Gastroesophageal sphincter (tissue), 4 donors: ENCODE data around the gene BRCA1. TPM values are rescaled to one million over a fixed set of nuclear protein-coding genes. Genes with fewer than 3 reads are reported as not detected.
"Not testable (repeated sequence)": the region's sequence is repeated elsewhere in the genome, so short reads cannot be mapped to it uniquely, and the experiment has no call there.

ENCODE experiments used
- ATAC-seq: fragments of 150-250 bp; one replicate; pipeline ENCODE4 v1.9.1; 2016; ENCODE audit warnings: mild to moderate bottlenecking, moderate library complexity
- H3K27ac ChIP-seq, 4 donors: fragments of 200-600 bp; sonication (generic) in 3 of 4; 1 replicate in 3 of 4; 2 replicates in 1 of 4; pipeline ENCODE4 v1.5.1; 2016 to 2019
- H3K27me3 ChIP-seq: fragments of 200-600 bp; sonication (generic); one replicate; pipeline ENCODE4 v1.5.1; 2019
- H3K36me3 ChIP-seq, 2 donors: fragments of 200-600 bp; sonication (generic); one replicate each; pipeline ENCODE4 v1.5.1; 2019; ENCODE audit warnings: control low read depth in 1 of 2
- H3K4me1 ChIP-seq, 3 donors: fragments of 200-600 bp; sonication (generic); 1 replicate in 2 of 3; 2 replicates in 1 of 3; pipeline ENCODE4 v1.5.1; 2016 to 2019; ENCODE audit warnings: control low read depth in 2 of 3
- H3K4me3 ChIP-seq, 2 donors: fragments of 200-600 bp; sonication (generic); one replicate each; pipeline ENCODE4 v1.5.1; 2019; ENCODE audit warnings: mild to moderate bottlenecking in 1 of 2, moderate library complexity in 1 of 2
- H3K9me3 ChIP-seq, 3 donors: fragments of 200-600 bp; sonication (generic); one replicate each; pipeline ENCODE4 v1.5.1; 2017 to 2019; ENCODE audit warnings: control low read depth in 2 of 3
- EP300 ChIP-seq: sonication (generic); formaldehyde crosslinking; IDR thresholded peaks from one replicate; pipeline ENCODE4 v1.6.1; 2017; ENCODE audit warnings: antibody characterized with exemption, mild to moderate bottlenecking
- POLR2A ChIP-seq, 2 donors: fragments of 450-650 bp; IDR thresholded peaks; one replicate each; pipeline ENCODE4 v1.6.1; 2017; ENCODE audit warnings: antibody characterized with exemption in 2 of 2, mild to moderate bottlenecking in 2 of 2, moderate library complexity in 1 of 2
- POLR2AphosphoS5 ChIP-seq: sonication (generic); formaldehyde crosslinking; IDR thresholded peaks from one replicate; pipeline ENCODE4 v1.6.1; 2017; ENCODE audit warnings: antibody characterized with exemption
- WGBS, 2 donors: methylation state at CpG; one replicate each; pipeline ENCODE4 v1.1.5; 2018; ENCODE audit warnings: low coverage in 1 of 2; 5-methylcytosine and 5-hydroxymethylcytosine counted together
- total RNA-seq, 4 donors: library from RNA; depleted of rRNA; stranded (reverse); fragments of >200 nt; gene quantifications; one replicate each; pipeline ENCODE4 v1.1.0, GENCODE V29; 2016
- TF ChIP-seq, protein P1 (sequence below), 4 experiments: fragments of 200-600 bp in 2 of 4; fragments of 450-650 bp in 2 of 4; sonication (generic) in 1 of 4; IDR thresholded peaks; one replicate each; pipeline ENCODE4 v1.5.1; 2017 to 2019; ENCODE audit warnings: antibody characterized with exemption in 4 of 4, mild to moderate bottlenecking in 2 of 4, moderate library complexity in 2 of 4

BRCA1 gene
- total RNA-seq, 4 donors from 2014 or later = 4.9 to 7.9 (median 6.1) TPM

DNA sequence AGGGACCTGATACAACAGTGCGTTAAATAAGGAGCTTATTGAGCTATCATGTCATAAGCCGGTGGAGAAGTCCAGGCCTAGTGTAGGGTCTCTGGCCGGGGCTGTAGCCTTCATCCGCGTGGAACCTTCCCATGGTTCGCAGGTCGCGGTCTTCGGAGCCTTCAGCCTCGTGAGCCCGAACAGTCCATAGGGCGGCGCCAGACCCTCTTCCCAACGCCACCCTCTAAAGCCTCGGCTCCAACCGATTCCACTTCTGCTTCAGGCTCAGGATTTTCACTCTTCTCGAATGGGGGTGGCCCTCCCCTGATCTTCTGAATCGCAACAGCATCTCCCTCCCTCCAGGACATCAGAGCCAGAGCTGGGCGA lies 10.3 kb upstream of the BRCA1 start:
- Histone ChIP-seq H3K36me3 (peaks cover 0 to 48% of the 10 kb centered on the region in 2 donors), H3K27me3 (no peaks in the 10 kb centered on the region), H3K9me3 (no peaks in the 10 kb centered on the region), H3K4me3 (no peak overlapping the region), H3K4me1 (no peaks in the 10 kb centered on the region), H3K27ac (no peak overlapping the region)
- no peak for ATAC-seq
- WGBS, 2 donors = 94% methylated on average over 11 of the region's 19 CpGs; no CpG with 5 or more reads in 1 of the 2 donors
- TF ChIP-seq POLR2AphosphoS5 (no peak), EP300 (no peak), POLR2A (IDR thresholded peaks at IDR 0.05) (no peak)
- TF ChIP-seq, protein P1, sequence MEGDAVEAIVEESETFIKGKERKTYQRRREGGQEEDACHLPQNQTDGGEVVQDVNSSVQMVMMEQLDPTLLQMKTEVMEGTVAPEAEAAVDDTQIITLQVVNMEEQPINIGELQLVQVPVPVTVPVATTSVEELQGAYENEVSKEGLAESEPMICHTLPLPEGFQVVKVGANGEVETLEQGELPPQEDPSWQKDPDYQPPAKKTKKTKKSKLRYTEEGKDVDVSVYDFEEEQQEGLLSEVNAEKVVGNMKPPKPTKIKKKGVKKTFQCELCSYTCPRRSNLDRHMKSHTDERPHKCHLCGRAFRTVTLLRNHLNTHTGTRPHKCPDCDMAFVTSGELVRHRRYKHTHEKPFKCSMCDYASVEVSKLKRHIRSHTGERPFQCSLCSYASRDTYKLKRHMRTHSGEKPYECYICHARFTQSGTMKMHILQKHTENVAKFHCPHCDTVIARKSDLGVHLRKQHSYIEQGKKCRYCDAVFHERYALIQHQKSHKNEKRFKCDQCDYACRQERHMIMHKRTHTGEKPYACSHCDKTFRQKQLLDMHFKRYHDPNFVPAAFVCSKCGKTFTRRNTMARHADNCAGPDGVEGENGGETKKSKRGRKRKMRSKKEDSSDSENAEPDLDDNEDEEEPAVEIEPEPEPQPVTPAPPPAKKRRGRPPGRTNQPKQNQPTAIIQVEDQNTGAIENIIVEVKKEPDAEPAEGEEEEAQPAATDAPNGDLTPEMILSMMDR (IDR thresholded peaks at IDR 0.05) = no peak

DNA sequence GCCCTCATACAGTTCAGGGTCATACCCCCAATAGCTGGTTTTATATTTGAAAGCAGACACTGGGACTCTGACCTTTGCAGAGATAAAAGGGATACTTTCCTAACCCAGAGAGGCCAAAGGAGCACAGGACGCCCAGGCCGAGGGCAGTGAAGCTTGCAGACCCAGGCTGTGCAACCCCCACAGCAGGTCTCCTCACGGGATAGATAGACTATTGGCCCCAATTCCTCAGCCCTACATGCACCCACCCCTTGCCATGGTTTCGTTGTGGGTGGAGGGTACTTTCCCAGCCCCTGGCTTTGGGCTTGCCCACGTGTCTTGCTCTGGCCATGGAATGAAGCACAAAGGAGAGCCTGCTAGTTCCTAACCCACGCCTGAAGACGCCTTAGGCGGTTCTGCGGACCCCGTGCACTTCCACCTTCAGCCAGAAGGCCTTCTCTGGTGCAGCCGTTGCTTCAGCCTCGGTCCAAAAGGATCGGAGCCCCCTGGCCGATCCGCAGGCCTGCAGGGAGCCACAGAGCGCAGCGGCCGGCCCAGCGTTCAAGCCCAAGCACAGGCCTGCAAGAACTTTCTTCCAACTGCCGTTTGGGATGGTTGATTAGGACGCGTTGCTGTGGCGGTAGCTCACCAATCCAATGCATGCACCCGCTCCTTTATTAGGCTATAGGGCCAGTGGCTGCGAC lies 9.8 kb upstream of the BRCA1 start:
- TF ChIP-seq, protein P1 (IDR thresholded peaks at IDR 0.05) = no peak
- TF ChIP-seq POLR2AphosphoS5 (no peak), POLR2A (IDR thresholded peaks at IDR 0.05) (no peak), EP300 (no peak)
- ATAC-seq = no peak
- WGBS, 2 donors = 92 to 100% methylated on average over 5 to 7 of the region's 25 CpGs
- H3K4me1 ChIP-seq = no peaks in the 10 kb centered on the region
- no peak overlapping the region for H3K27ac ChIP-seq
- no peaks in the 10 kb centered on the region for H3K27me3 ChIP-seq
- peaks cover 0 to 43% of the 10 kb centered on the region in 2 donors for H3K36me3 ChIP-seq
- no peaks in the 10 kb centered on the region for H3K9me3 ChIP-seq
- H3K4me3 ChIP-seq = no peak overlapping the region

DNA sequence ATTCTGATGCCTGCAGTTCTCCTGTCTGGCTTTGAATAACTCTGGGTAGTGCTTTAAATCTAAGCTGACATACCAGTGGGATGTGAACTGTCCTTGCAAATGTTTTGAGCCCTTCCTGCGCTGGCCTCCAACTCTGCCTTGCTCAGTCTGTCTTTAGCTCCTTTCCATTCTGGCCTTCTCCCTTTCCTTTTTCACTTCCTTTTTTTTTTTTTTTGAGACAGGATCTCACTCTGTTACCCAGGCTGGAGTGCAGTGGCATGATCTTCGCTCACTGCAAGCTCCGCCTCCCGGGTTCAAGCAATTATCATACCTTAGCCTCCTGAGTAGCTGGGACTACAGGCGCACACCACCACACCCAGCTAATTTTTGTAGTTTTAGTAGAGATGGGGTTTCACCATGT lies 8.3 kb upstream of the BRCA1 start:
- ATAC-seq, H3K9me3 ChIP-seq: not testable (repeated sequence)
- WGBS, 2 donors = 97% methylated on average over 5 of the region's 5 CpGs; no CpG with 5 or more reads in 1 of the 2 donors

DNA sequence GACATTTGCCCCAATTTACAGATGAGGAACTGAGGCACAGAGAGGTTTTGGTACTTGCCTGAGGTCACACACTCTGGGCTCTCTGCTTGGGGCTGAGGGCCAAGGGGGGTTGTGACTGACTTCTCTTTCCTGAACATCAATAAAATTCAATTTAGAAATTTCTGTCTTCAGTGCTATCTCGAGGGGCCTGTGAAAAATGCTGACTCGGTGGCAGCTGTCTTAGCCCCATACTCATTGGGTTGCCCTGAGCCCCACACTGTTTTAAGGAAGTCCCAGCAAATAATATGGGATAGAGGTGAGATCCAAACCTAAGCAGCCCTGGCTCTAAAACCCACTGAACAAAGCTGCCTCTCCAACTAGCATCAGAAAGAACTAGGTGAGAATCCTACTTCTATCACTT lies 7.0 kb upstream of the BRCA1 start:
- no peak for ATAC-seq
- Histone ChIP-seq H3K36me3 (peaks cover 0 to 47% of the 10 kb centered on the region in 2 donors), H3K9me3 (no peaks in the 10 kb centered on the region), H3K27ac (no peak overlapping the region), H3K4me1 (peaks cover 0 to 16% (median 0%) of the 10 kb centered on the region in 3 donors), H3K4me3 (no peak overlapping the region), H3K27me3 (no peaks in the 10 kb centered on the region)
- TF ChIP-seq POLR2AphosphoS5 (no peak), POLR2A (IDR thresholded peaks at IDR 0.05) (no peak), EP300 (no peak)
- TF ChIP-seq, protein P1 (IDR thresholded peaks at IDR 0.05) = no peak
- 60 to 75% methylated on average over 1 to 2 of the region's 2 CpGs for WGBS, 2 donors

More for the DNA sequence above, 8.3 kb upstream of the BRCA1 start:
- peaks cover 0 to 43% of the 10 kb centered on the region in 2 donors for H3K36me3 ChIP-seq
- H3K4me3 ChIP-seq, H3K27me3 ChIP-seq, H3K27ac ChIP-seq: not testable (repeated sequence)
- H3K4me1 ChIP-seq = peaks cover 0 to 14% (median 0%) of the 10 kb centered on the region in 3 donors

DNA sequence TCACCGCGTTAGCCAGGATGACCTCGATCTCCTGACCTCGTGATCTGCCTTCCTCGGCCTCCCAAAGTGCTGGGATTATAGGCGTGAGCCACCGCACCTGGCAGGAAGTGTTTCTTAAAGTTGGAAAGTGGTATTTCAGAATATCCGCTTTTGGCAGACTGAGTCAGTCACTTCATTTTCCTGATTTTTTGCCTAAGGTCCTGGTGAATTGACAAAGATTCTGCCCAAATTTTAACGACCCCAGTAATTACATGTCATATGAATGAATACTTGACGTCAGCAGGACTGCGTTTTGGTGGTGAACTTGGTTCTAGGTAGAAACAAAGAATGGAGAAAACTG lies 4.5 kb upstream of the BRCA1 start:
- TF ChIP-seq, protein P1 (IDR thresholded peaks at IDR 0.05) = no peak
- TF ChIP-seq EP300 (no peak), POLR2AphosphoS5 (no peak)
- peaks cover 0 to 35% (median 9%) of the 10 kb centered on the region in 3 donors for H3K4me1 ChIP-seq
- peak overlapping the region in 3 of 4 donors; percentile 57 to 69 (median 67) for H3K27ac ChIP-seq
- no peaks in the 10 kb centered on the region for H3K9me3 ChIP-seq
- peaks cover 0 to 38% of the 10 kb centered on the region in 2 donors for H3K36me3 ChIP-seq
- 55 to 86% methylated on average over 7 to 11 of the region's 11 CpGs for WGBS, 2 donors
- peak overlapping the region in 1 of 2 donors; percentile 9 for H3K4me3 ChIP-seq
- no peak for ATAC-seq
- no peaks in the 10 kb centered on the region for H3K27me3 ChIP-seq

DNA sequence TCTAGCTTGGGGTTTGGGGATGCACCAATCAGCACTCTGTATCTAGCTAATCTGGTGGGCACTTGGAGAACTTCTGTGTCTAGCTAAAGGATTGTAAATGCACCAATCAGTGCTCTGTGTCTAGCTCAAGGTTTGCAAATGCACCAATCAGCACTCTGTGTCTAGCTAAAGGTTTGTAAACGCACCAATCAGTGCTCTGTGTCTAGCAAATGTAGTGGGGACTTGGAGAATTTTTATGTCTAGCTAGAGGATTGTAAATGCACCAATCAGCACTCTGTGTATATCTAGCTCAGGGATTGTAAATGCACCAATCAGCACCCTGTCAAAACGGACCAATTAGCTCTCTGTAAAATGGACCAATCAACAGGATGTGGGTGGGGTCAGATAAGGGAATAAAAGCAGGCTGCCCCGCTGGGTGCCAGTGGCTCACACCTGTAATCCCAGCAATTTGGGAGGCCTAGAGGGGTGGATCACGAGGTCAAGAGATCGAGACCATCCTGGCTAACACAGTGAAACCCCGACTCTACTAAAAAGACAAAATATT lies 2.2 kb upstream of the BRCA1 start:
- H3K27ac ChIP-seq, ATAC-seq, H3K4me3 ChIP-seq, H3K9me3 ChIP-seq, H3K27me3 ChIP-seq: not testable (repeated sequence)
- peaks cover 0 to 18% of the 10 kb centered on the region in 2 donors for H3K36me3 ChIP-seq
- peaks cover 3 to 44% (median 12%) of the 10 kb centered on the region in 3 donors for H3K4me1 ChIP-seq
- WGBS, 2 donors = 100% methylated on average over 1 to 4 of the region's 6 CpGs
